Loucy (cell line): Measurements from ENCODE around the gene SCUBE2.

Source experiments
- CTCF ChIP-seq: fragments of 200-600 bp; sonication (generic); conservative IDR thresholded peaks from 2 replicates; pipeline ENCODE4 v1.5.1; 2014; ENCODE audit warnings: mild to moderate bottlenecking, antibody characterized with exemption, low read length
- EZH2phosphoT487 ChIP-seq: fragments of 200-600 bp; IDR thresholded peaks from 2 replicates; pipeline ENCODE4 v1.6.1; 2018; ENCODE audit warnings: antibody characterized with exemption, mild to moderate bottlenecking, moderate library complexity, borderline replicate concordance

- TF ChIP-seq EZH2phosphoT487 (no peak), CTCF (no peak)
These were observed 12.3 kb upstream of the SCUBE2 start for GRCh38 chr11:9103542-9104276.
